ENCODE data around the gene FNDC5.

- TF ChIP-seq CTCF (IDR thresholded peaks at IDR 0.05) = no peak
- TF ChIP-seq TCF7L2 (IDR thresholded peaks at IDR 0.05; ENCODE audit: low read depth, low read length) = no peak
- TF ChIP-seq REST (IDR thresholded peaks at IDR 0.05; ENCODE audit: insufficient read depth in 1 of 2, low read depth in 2 of 2, low read length in 1 of 2) = no peak
- TF ChIP-seq POLR2AphosphoS5 (IDR thresholded peaks at IDR 0.05; ENCODE audit: low read depth, low read length) = no peak
- no peak for TF ChIP-seq SIN3A (IDR thresholded peaks at IDR 0.05; ENCODE audit: borderline replicate concordance, insufficient read depth, low read depth, low read length)
Observed at GRCh38 chr1:32858136-32858535, 12.6 kb downstream of the FNDC5 start.

Data from Panc1 (cell line).